ENCODE measurements around the gene CUX1. TPM values are rescaled to one million over a fixed set of nuclear protein-coding genes. Genes with fewer than 3 reads are reported as not detected.
"Not testable (repeated sequence)": the region's sequence is repeated elsewhere in the genome, so short reads cannot be mapped to it uniquely, and the experiment has no call there.

Gene CUX1
- total RNA-seq, 1 experiment from 2014 or later: 39.6 TPM

DNA sequence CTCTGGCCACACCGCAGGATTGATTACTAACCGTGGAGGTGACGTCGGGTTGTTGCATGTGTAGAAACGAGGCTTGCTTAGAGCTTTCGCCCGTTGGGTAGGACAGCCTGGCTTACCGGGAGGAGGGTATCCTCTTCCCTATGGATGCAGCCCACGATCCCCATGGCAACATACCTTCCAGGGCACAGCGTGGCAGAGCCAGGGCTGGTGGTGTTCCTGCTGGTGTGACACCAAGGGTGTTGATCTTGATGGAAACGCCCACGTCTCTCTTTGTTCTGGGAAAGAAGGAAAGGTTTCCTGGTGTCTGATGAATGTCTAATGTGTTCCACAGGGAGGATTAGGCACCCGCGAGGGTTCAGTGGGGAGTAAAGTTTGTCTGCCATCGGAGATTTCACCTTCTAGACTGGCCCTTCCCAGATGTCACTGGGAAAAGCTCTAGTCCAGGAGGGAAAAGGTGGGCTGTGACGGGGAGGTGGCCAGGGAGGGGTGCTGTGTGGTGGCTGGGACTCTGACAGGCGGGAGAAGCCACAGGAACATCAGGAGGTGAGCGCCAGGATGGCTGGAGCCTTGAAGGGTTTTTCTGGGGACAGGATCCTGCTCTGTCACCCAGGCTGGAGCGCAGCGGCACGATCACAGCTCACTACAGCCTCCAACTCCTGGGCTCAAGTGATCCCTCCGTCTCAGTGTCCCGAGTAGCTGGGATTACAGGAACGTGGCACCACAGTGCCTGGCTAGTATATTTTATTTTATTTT, 102.1 kb downstream of the CUX1 start:
- no peak overlapping the region for H3K27ac ChIP-seq (ENCODE audit: low read length)
- no peaks in the 10 kb centered on the region; the same call in 1 of the 2 replicates for H3K36me3 ChIP-seq (ENCODE audit: low read depth, low read length)
- no TSS peak for BruUV-seq (replicated peaks)

DNA sequence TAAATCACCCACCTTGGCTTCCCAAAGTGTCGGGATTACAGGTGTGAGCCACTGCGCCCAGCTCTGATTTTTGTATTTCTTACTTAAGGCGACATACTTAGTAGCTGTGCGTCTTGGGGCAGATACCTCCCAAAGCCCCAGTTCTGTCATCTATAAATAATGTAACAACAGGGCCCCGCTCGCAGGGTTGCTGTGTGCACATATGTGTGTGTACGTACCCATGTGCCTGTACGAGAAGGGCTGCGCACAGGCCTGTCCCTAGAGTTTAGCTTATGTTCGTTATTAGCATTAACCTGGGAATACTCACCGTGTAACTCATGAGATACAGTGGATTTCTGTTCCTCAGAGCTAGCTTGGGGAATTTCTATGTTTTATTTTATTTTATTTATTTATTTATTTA, 103.6 kb downstream of the CUX1 start:
- H3K27ac ChIP-seq (ENCODE audit: low read length): no peak overlapping the region
- no peaks in the 10 kb centered on the region for H3F3A ChIP-seq (ENCODE audit: low read length, unreplicated experiment)
- no peak overlapping the region for H3K4me3 ChIP-seq (ENCODE audit: low read length)
- TF ChIP-seq, protein P1, sequence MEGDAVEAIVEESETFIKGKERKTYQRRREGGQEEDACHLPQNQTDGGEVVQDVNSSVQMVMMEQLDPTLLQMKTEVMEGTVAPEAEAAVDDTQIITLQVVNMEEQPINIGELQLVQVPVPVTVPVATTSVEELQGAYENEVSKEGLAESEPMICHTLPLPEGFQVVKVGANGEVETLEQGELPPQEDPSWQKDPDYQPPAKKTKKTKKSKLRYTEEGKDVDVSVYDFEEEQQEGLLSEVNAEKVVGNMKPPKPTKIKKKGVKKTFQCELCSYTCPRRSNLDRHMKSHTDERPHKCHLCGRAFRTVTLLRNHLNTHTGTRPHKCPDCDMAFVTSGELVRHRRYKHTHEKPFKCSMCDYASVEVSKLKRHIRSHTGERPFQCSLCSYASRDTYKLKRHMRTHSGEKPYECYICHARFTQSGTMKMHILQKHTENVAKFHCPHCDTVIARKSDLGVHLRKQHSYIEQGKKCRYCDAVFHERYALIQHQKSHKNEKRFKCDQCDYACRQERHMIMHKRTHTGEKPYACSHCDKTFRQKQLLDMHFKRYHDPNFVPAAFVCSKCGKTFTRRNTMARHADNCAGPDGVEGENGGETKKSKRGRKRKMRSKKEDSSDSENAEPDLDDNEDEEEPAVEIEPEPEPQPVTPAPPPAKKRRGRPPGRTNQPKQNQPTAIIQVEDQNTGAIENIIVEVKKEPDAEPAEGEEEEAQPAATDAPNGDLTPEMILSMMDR (conservative IDR thresholded peaks at IDR 0.05; ENCODE audit: low read depth, low read length): no peak
- TF ChIP-seq EZH2 (IDR thresholded peaks at IDR 0.05; ENCODE audit: low read length, unreplicated experiment) (no peak), EZH2phosphoT487 (IDR thresholded peaks at IDR 0.05; ENCODE audit: borderline replicate concordance, low read length) (no peak)
- no peak overlapping the region for H3K9ac ChIP-seq (ENCODE audit: low read length)
- ChIA-PET CTCF (interaction anchor here (0.6 kb wide), 1 partner anchor 173 kb away, joined by 4 read pairs; no protein-coding TSS in a partner anchor), POLR2A (ENCODE audit: unreplicated experiment) (no interaction called here)
- no peaks in the 10 kb centered on the region for H3K9me3 ChIP-seq (ENCODE audit: low read length)
- peaks cover 46% of the 10 kb centered on the region for H3K79me2 ChIP-seq (ENCODE audit: low read length)
- no TSS peak for BruUV-seq (replicated peaks)
- H4K20me1 ChIP-seq (ENCODE audit: low read length): no peaks in the 10 kb centered on the region
- no peak overlapping the region for H2AFZ ChIP-seq (ENCODE audit: low read length)
- intact Hi-C loops (cut with micrococcal nuclease): no loop called here
- H3K27me3 ChIP-seq (ENCODE audit: low read length): no peaks in the 10 kb centered on the region
- H3K36me3 ChIP-seq (ENCODE audit: low read depth, low read length): no peaks in the 10 kb centered on the region; the same call in 1 of the 2 replicates
- H3K9me2 ChIP-seq (replicated peaks; ENCODE audit: low read length): no peaks in the 10 kb centered on the region
- H3K4me1 ChIP-seq (ENCODE audit: insufficient read depth, low read length): peaks cover 21% of the 10 kb centered on the region
- ATAC-seq (no peak), DNase-seq (no peak)
- H3K4me2 ChIP-seq (ENCODE audit: low read length): no peak overlapping the region

More for the DNA sequence above, 102.1 kb downstream of the CUX1 start:
- POLR2A ChIA-PET (ENCODE audit: unreplicated experiment): no interaction called here
- H3K4me3 ChIP-seq (ENCODE audit: low read length): no peak overlapping the region
- CTCF ChIA-PET: no interaction called here
- H4K20me1 ChIP-seq (ENCODE audit: low read length): no peaks in the 10 kb centered on the region
- intact Hi-C loops (cut with micrococcal nuclease): no loop called here
- TF ChIP-seq EZH2 (IDR thresholded peaks at IDR 0.05; ENCODE audit: low read length, unreplicated experiment): no peak
- no peak for TF ChIP-seq EZH2phosphoT487 (IDR thresholded peaks at IDR 0.05; ENCODE audit: borderline replicate concordance, low read length)
- TF ChIP-seq, protein P1 (conservative IDR thresholded peaks at IDR 0.05; ENCODE audit: low read depth, low read length): no peak
- H3K9me3 ChIP-seq (ENCODE audit: low read length): no peaks in the 10 kb centered on the region
- H3K4me1 ChIP-seq (ENCODE audit: insufficient read depth, low read length): peaks cover 18% of the 10 kb centered on the region
- ATAC-seq (no peak), DNase-seq (no peak)
- no peak overlapping the region for H3K4me2 ChIP-seq (ENCODE audit: low read length)
- H3F3A ChIP-seq (ENCODE audit: low read length, unreplicated experiment): no peaks in the 10 kb centered on the region
- H3K9me2 ChIP-seq (replicated peaks; ENCODE audit: low read length): no peaks in the 10 kb centered on the region
- H3K9ac ChIP-seq (ENCODE audit: low read length): no peak overlapping the region
- no peaks in the 10 kb centered on the region for H3K27me3 ChIP-seq (ENCODE audit: low read length)
- no peak overlapping the region for H2AFZ ChIP-seq (ENCODE audit: low read length)
- H3K79me2 ChIP-seq (ENCODE audit: low read length): peaks cover 31% of the 10 kb centered on the region

DNA sequence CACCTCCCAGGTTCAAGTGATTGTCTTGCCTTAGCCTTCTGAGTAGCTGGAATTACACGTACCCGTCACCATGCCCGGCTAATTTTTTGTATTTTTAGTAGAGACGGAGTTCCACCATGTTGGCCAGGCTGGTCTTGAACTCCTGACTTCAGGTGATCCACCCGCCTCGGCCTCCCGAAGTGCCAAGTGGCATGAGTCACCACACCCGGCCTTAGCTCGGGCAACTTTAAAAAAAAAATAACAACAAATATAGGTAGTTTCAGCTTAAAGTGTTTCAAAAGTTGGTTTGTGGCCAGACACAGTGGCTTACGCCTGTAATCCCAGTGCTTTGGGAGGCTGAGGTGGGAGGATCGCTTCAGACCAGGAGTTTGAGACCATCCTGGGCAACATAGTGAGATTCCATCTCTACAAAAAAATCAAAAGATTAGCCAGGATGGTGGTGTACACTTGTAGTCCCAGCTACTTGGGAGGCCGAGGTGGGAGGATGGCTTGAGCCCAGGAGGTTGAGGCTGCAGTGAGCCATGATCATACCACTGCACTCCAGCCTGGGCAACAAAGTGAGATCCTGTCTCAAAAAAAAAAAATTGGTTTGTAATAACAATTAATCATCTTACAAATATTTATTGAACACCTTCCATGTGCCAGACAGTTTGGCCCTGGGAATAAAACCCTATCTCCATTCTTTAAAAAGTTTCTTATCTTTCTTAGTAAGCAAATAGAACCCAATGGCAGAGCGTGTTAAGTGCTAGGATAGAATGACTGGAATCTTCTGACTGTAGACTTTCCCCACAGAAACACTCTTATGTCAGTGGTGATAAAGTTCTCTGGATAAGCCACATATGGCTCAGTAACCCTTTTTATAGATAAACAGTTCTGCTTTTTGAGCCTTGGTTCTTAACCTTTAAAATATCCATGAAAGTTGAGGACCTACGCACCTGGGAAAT, 104.4 kb downstream of the CUX1 start:
- H3K9ac ChIP-seq (ENCODE audit: low read length); ATAC-seq; BruUV-seq (replicated peaks); H3F3A ChIP-seq (ENCODE audit: low read length, unreplicated experiment); H3K36me3 ChIP-seq (ENCODE audit: low read depth, low read length); H3K4me2 ChIP-seq (ENCODE audit: low read length); H3K27me3 ChIP-seq (ENCODE audit: low read length); H2AFZ ChIP-seq (ENCODE audit: low read length); intact Hi-C loops (cut with micrococcal nuclease); H3K4me3 ChIP-seq (ENCODE audit: low read length); POLR2A ChIA-PET (ENCODE audit: unreplicated experiment); H3K9me3 ChIP-seq (ENCODE audit: low read length); H4K20me1 ChIP-seq (ENCODE audit: low read length); DNase-seq; H3K9me2 ChIP-seq (replicated peaks; ENCODE audit: low read length): not testable (repeated sequence)
- CTCF ChIA-PET: interaction anchor here (0.6 kb wide), 1 partner anchor 172 kb away, joined by 4 read pairs; no protein-coding TSS in a partner anchor
- peaks cover 21% of the 10 kb centered on the region for H3K4me1 ChIP-seq (ENCODE audit: insufficient read depth, low read length)
- peaks cover 53% of the 10 kb centered on the region for H3K79me2 ChIP-seq (ENCODE audit: low read length)
- peak overlapping the region; percentile 95; the same call in 1 of the 2 replicates for H3K27ac ChIP-seq (ENCODE audit: low read length)
